Measurements from ENCODE around the gene INO80B. TPM values are rescaled to one million over a fixed set of nuclear protein-coding genes. Genes with fewer than 3 reads are reported as not detected.
"Not testable (repeated sequence)": the region's sequence is repeated elsewhere in the genome, so short reads cannot be mapped to it uniquely, and the experiment has no call there.

Gene INO80B
- total and polyA plus RNA-seq, 10 donors: 9.0 to 50.3 (median 33.4) TPM

GRCh38 chr2:74419345-74419744, 35.5 kb upstream of the INO80B start:
- Histone ChIP-seq H3K9me3 (no peaks in the 10 kb centered on the region), H3K4me3 (no peak overlapping the region), H3K27ac (peak overlapping the region in 2 of 8 donors; percentile 14 to 25), H3K4me1 (peaks cover 11 to 72% (median 50%) of the 10 kb centered on the region in 6 donors), H3K36me3 (no peaks in the 10 kb centered on the region), H3K27me3 (replicated peaks in 1 of 7) (peaks cover 0 to 19% (median 0%) of the 10 kb centered on the region in 7 donors)
- WGBS, 5 donors: 58 to 72% (median 66%) methylated on average over 1 of the region's 1 CpG
- no peak for TF ChIP-seq POLR2A (IDR thresholded peaks at IDR 0.05)
- TF ChIP-seq POLR2AphosphoS5 (IDR thresholded peaks at IDR 0.05): no peak
- TF ChIP-seq CTCF (IDR thresholded peaks at IDR 0.05 in 8 of 11, conservative IDR thresholded peaks at IDR 0.05 in 3 of 11): no peak
- DNase-seq: no peak
- intact Hi-C loops (cut with DNase I; ENCODE audit: low total_unique reads): no loop called here

DNA sequence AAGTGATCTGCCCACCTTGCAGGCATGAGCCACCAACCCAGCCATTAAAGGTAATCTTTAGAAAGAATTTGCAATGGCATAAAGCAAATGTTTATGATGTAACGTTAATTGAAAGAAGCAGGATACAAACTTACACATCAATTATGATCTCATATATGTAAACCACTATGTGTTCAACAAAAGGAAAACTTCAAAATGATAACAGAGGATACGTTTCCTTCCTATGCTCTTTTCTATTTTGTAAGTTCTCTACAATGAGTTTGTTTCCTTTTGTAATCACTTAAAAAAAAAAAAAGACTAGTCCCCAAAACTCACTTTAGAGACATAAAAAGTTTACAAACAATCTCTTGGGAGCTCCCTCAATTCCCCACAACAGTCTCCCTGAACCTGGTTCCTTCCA, 34.9 kb upstream of the INO80B start:
- 66 to 71% (median 70%) methylated on average over 2 of the region's 2 CpGs for WGBS, 5 donors

DNA sequence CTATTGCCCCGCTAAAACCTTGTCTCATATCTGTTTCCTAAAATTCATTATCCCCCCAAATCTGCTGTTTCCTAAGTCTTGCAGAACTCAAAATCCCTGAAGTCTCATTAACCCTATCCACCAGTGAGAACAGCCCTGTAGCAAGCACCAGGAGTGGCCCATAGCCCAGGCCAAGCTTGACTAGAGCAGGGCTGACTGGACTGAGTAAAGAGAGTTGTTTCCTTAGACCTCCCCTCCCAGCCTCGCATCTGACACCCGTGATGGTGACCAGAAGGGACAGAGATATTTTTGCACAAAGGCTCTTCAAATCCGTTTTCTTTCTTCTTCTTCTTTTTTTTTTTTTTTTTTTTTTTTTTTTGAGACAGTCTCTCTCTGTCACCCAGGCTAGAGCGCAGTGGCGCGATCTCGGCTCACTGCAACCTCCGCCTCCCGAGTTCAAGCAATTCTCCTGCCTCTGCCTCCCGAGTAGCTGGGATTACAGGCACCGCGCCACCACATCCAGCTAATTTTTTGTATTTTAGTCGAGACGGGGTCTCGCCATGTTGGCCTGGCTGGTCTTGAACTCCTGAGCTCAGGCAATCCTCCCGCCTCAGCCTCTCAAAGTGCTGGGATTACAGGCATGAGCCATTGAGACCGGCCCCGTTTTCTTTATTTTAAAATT, 34.3 kb upstream of the INO80B start:
- H3K4me3 ChIP-seq: peak overlapping the region in 6 of 8 donors; percentile 47 to 90 (median 78)
- peaks cover 0 to 12% (median 3%) of the 10 kb centered on the region in 6 donors for H3K36me3 ChIP-seq
- DNase-seq; H3K27me3 ChIP-seq (replicated peaks in 1 of 7); H3K9me3 ChIP-seq; intact Hi-C loops (cut with DNase I; ENCODE audit: low total_unique reads): not testable (repeated sequence)
- H3K4me1 ChIP-seq: peaks cover 11 to 65% (median 42%) of the 10 kb centered on the region in 6 donors
- 78 to 81% (median 80%) methylated on average over 19 of the region's 19 CpGs for WGBS, 5 donors
- H3K27ac ChIP-seq: peak overlapping the region in 7 of 8 donors; percentile 32 to 94 (median 85)

More for the DNA sequence above, 34.9 kb upstream of the INO80B start:
- H3K27me3 ChIP-seq (replicated peaks in 1 of 7): peaks cover 0 to 12% (median 0%) of the 10 kb centered on the region in 7 donors
- H3K36me3 ChIP-seq: peaks cover 0 to 7% (median under 1%) of the 10 kb centered on the region in 6 donors
- intact Hi-C loops (cut with DNase I; ENCODE audit: low total_unique reads): no loop called here
- DNase-seq: no peak
- peaks cover 11 to 65% (median 44%) of the 10 kb centered on the region in 6 donors for H3K4me1 ChIP-seq
- H3K9me3 ChIP-seq: no peaks in the 10 kb centered on the region
- H3K4me3 ChIP-seq: no peak overlapping the region
- H3K27ac ChIP-seq: peak overlapping the region in 1 of 8 donors; percentile 8
- TF ChIP-seq POLR2AphosphoS5 (IDR thresholded peaks at IDR 0.05) (no peak), CTCF (IDR thresholded peaks at IDR 0.05 in 8 of 11, conservative IDR thresholded peaks at IDR 0.05 in 3 of 11) (no peak), POLR2A (IDR thresholded peaks at IDR 0.05) (no peak)

GRCh38 chr2:74421221-74421870, 33.5 kb upstream of the INO80B start, which contains the start of the genes C2orf81 and WDR54:
TSS of gene C2orf81 (minus strand) at chr2:74421619. CDS start at chr2:74421560, 59 bp downstream.
TSS of gene WDR54 (plus strand) at chr2:74421730. CDS start at chr2:74422154, 424 bp downstream.
- H3K36me3 ChIP-seq: peaks cover 0 to 20% (median 3%) of the 10 kb centered on the region in 6 donors
- H3K4me3 ChIP-seq: peak within 1 kb of the TSS; percentile 47 to 90 (median 77)
- DNase-seq: peak; percentile 98
- no peaks in the 10 kb centered on the region for H3K27me3 ChIP-seq (replicated peaks in 1 of 7)
- WGBS, 5 donors: 0% methylated on average over 43 to 57 of the region's 57 CpGs
- H3K9me3 ChIP-seq: no peaks in the 10 kb centered on the region
- intact Hi-C loops (cut with DNase I; ENCODE audit: low total_unique reads): no loop called here
- TF ChIP-seq POLR2A (IDR thresholded peaks at IDR 0.05) (peak in 2 of 3 donors; percentile 11 to 70), CTCF (IDR thresholded peaks at IDR 0.05 in 8 of 11, conservative IDR thresholded peaks at IDR 0.05 in 3 of 11) (peak in 1 of 11 experiments; percentile 21), POLR2AphosphoS5 (IDR thresholded peaks at IDR 0.05) (peak; percentile 91 to 94 (median 93))
- H3K4me1 ChIP-seq: peaks cover 11 to 62% (median 35%) of the 10 kb centered on the region in 6 donors
- H3K27ac ChIP-seq: peak within 1 kb of the TSS; percentile 32 to 94 (median 85)
